Fibroblast of lung (primary cell): ENCODE measurements around the gene CARD10.
A peak's percentile ranks its signal among the peaks of the same experiment; 100 is the strongest.

Experiments
- EZH2 ChIP-seq: IDR thresholded peaks from 2 replicates; pipeline ENCODE4 v1.5.1; 2012; ENCODE audit warnings: low read length, control low read depth, mild to moderate bottlenecking; ENCODE audit errors: missing control alignments
- TF ChIP-seq, protein P1 (sequence below), 2 donors: IDR thresholded peaks in 1 of 2; conservative IDR thresholded peaks in 1 of 2; 1 replicate in 1 of 2; 2 replicates in 1 of 2; pipeline ENCODE4 v1.5.1; 2011 to 2012; ENCODE audit warnings: low read length in 2 of 2, control low read depth in 1 of 2, inconsistent platforms in 1 of 2, low read depth in 1 of 2, mild to moderate bottlenecking in 1 of 2

DNA sequence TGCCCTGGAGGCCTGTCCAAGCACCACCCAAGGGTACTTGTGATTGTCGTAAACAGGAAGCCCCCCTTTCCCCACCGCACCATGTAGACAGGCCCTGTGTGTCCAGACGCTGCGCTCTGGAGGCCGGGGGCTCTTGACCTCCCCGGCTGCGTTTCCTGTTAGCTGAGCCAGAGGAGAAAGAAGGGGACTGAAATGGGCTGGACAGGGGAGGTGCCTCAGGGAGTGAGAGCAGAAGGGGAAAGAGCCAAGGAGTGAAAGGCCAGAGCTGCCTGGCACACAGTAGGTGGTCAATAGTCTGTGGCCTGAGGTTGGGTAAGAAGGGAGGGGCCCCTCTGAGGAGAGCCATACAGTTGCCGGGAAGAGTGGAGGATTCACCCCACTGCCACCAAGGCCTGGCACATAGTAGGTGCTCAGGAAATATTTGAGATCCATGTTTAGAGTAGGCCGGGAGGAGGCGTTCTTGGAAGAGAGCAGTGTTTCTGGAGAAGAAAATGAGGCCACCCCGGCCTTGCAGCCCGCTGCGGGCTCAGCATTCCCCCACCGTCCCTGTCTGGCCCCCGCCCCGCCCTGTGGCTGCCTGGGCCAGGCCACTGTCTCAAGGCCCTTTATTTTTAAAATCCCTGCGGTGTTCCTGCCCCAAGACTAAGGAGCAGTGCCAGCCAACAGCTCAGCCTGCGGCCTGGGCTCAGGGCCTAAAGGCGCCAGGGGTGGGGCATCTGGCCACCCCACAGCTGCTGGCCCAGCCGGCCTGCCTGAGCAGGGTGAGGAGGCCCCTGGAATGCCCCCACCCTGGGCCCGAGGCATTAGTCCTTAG is 27.4 kb upstream of the CARD10 start:
- TF ChIP-seq, protein P1, sequence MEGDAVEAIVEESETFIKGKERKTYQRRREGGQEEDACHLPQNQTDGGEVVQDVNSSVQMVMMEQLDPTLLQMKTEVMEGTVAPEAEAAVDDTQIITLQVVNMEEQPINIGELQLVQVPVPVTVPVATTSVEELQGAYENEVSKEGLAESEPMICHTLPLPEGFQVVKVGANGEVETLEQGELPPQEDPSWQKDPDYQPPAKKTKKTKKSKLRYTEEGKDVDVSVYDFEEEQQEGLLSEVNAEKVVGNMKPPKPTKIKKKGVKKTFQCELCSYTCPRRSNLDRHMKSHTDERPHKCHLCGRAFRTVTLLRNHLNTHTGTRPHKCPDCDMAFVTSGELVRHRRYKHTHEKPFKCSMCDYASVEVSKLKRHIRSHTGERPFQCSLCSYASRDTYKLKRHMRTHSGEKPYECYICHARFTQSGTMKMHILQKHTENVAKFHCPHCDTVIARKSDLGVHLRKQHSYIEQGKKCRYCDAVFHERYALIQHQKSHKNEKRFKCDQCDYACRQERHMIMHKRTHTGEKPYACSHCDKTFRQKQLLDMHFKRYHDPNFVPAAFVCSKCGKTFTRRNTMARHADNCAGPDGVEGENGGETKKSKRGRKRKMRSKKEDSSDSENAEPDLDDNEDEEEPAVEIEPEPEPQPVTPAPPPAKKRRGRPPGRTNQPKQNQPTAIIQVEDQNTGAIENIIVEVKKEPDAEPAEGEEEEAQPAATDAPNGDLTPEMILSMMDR (conservative IDR thresholded peaks at IDR 0.05 in 1 of 2, IDR thresholded peaks at IDR 0.05 in 1 of 2; ENCODE audit: low read depth in 1 of 2, low read length in 2 of 2), result peak; percentile 11 to 15
- TF ChIP-seq EZH2, result no peak
